ENCODE data around the gene RIGI. TPM values are rescaled to one million over a fixed set of nuclear protein-coding genes. Genes with fewer than 3 reads are reported as not detected.

RIGI gene
- total and polyA plus RNA-seq, 2 of the 13 experiments (the other 11 are each of a cell fraction or from before 2014, with no cell fraction given) = 3.0 to 8.2 TPM

GRCh38 chr9:32572900-32573523, 47.0 kb upstream of the RIGI start, which contains the start of gene NDUFB6 (continued):
- TF ChIP-seq ZNF407 (CRISPR knock-in tag; IDR thresholded peaks at IDR 0.05; ENCODE audit: not compliant biosample characterization) (no peak), ZNF674 (CRISPR knock-in tag; IDR thresholded peaks at IDR 0.05; ENCODE audit: low read depth) (peak; percentile 59; the same call in 1 of the 2 replicates), ZNF430 (CRISPR knock-in tag; IDR thresholded peaks at IDR 0.05) (peak; percentile 77; the same call in 1 of the 2 replicates), FOXP4 (CRISPR knock-in tag; IDR thresholded peaks at IDR 0.05) (peak; percentile 52; the same call in 1 of the 2 replicates), TGIF2 (CRISPR knock-in tag; IDR thresholded peaks at IDR 0.05) (0 out of 2 replicates have a peak, but pooled peaks have one; percentile 57), ZNF234 (CRISPR knock-in tag; conservative IDR thresholded peaks at IDR 0.05) (no peak), ZFX (CRISPR knock-in tag; IDR thresholded peaks at IDR 0.05; ENCODE audit: low read depth) (peak; percentile 85), ARHGAP35 (CRISPR knock-in tag; IDR thresholded peaks at IDR 0.05; ENCODE audit: borderline replicate concordance) (peak; percentile 70; the same call in 1 of the 2 replicates), MYC (CRISPR knock-in tag; IDR thresholded peaks at IDR 0.05; ENCODE audit: borderline replicate concordance) (peak; percentile 89), HMGXB3 (CRISPR knock-in tag; IDR thresholded peaks at IDR 0.05; ENCODE audit: borderline replicate concordance) (0 out of 2 replicates have a peak, but pooled peaks have one; percentile 60), ARNT2 (CRISPR knock-in tag; IDR thresholded peaks at IDR 0.05; ENCODE audit: low read depth) (peak; percentile 73; the same call in 1 of the 2 replicates), E2F1 (CRISPR knock-in tag; IDR thresholded peaks at IDR 0.05) (peak; percentile 85)

Measured in HepG2 (cell line).